Activated CD4-positive, alpha-beta memory T cell treated with anti-CD3 and anti-CD28 coated beads for 36 hours (primary cell): Measurements from ENCODE around the gene LHFPL2. TPM values are rescaled to one million over a fixed set of nuclear protein-coding genes. Genes with fewer than 3 reads are reported as not detected.
A peak's percentile ranks its signal among the peaks of the same experiment; 100 is the strongest.

Experiments
- CTCF ChIA-PET: fragments of 350-600 bp; sonication (Branson Sonifier 250); formaldehyde crosslinking; loops from one replicate; lab custom pipeline; 2021; ENCODE audit warnings: antibody characterized with exemption, inconsistent platforms; lab: Charles Lee
- POLR2A ChIA-PET: fragments of 350-600 bp; sonication (Branson Sonifier 250); formaldehyde crosslinking; loops from one replicate; lab custom pipeline; 2021; ENCODE audit warnings: antibody characterized with exemption; lab: Charles Lee
- DNase-seq: peaks from one replicate; pipeline ENCODE4 v3.0.0-alpha.2; 2020
- H3K27ac Mint-ChIP-seq: one replicate; pipeline ENCODE4 v1.8.0; 2021; ENCODE audit warnings: mixed read lengths
- H3K27me3 Mint-ChIP-seq: one replicate; pipeline ENCODE4 v1.8.0; 2021; ENCODE audit warnings: mixed read lengths
- H3K36me3 Mint-ChIP-seq: one replicate; pipeline ENCODE4 v1.8.0; 2021; ENCODE audit warnings: mixed read lengths
- H3K4me1 Mint-ChIP-seq: one replicate; pipeline ENCODE4 v1.8.0; 2021; ENCODE audit warnings: low read depth, mixed read lengths
- H3K4me3 Mint-ChIP-seq: one replicate; pipeline ENCODE4 v1.8.0; 2021; ENCODE audit warnings: mild to moderate bottlenecking, mixed read lengths
- H3K9me3 Mint-ChIP-seq: one replicate; pipeline ENCODE4 v1.8.0; 2021; ENCODE audit warnings: mixed read lengths
- intact Hi-C: fragments of 100-400 bp; cut with micrococcal nuclease; formaldehyde crosslinking; loops from one replicate; pipeline ENCODE4 v1.15.1; 2023
- total RNA-seq, 2 experiments: library from RNA; stranded (reverse); gene quantifications; one replicate each; pipeline ENCODE4 v1.2.3, GENCODE V29; 2021

Gene LHFPL2
- total RNA-seq, 2 experiments from 2014 or later = 0.05 to 0.19 TPM

DNA sequence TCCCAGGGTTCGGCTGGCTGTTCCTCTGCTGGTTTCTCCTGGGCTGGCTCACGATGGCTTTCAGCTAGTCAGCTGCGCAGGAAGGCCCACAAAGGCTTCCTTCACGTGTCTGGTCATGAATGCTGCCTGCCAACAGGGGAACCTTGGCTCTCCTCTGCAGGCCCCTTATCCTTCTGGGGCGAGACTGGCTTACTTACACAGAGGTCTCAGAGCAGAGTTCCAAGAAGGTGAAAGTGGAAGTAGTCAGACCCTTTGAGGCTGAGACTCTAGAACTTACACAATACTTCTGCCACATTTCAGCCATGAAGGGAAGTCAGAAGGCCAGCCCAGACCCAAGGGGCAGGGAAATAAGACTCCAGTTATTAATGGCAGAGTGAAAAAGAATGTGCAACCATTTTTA is 99.5 kb downstream of the LHFPL2 start:
- POLR2A ChIA-PET = no interaction called here
- H3K27ac Mint-ChIP-seq = no peak overlapping the region
- H3K27me3 Mint-ChIP-seq = peaks cover 6% of the 10 kb centered on the region
- intact Hi-C loops = no loop called here
- H3K9me3 Mint-ChIP-seq = no peaks in the 10 kb centered on the region
- no peaks in the 10 kb centered on the region for H3K36me3 Mint-ChIP-seq
- no peak overlapping the region for H3K4me3 Mint-ChIP-seq
- H3K4me1 Mint-ChIP-seq = peaks cover 4% of the 10 kb centered on the region
- DNase-seq = no peak
- CTCF ChIA-PET = no interaction called here

DNA sequence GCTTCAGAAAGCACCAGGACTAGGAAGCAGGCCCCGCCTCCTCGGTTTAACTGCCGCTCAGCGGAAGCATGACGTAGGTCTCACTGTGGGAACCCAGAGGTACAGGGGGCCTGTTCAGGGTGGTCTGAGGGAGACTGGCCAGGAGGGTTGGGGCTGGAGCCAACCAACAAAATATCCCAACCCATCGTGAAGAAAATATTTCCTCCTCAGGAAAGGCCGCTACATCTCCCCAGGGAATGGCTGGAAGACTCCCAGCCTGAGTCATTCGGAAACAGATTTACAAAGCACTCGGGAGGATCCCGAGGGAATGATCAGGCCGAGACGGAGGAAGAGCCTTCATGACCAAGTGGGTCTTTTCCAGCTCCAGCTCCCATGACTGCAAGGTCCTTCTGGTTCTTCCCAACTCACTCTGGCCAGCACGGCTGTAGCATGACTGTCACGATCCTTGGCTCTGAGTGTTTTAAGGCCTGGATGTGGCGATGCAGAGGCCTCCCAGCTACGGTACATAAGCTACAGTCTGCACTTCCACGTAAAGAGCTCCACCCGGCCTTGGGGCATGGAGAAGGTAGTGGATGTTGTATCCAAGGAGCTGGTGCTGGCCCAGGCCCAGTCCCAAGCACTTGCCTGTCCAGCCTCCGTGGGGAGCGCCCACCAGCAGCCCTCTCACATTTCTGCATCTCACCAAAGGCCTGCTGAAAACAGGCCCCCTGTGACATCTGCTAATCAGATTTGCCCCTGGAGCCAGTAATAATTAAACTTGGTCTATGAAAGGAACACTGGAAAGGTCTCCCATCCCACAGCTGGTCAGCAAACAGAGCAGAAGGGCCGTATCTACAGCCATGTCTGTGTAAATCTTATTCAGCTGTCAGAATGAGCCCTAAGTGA is 100.6 kb downstream of the LHFPL2 start:
- ChIA-PET POLR2A (no interaction called here), CTCF (no interaction called here)
- Mint-ChIP-seq H3K36me3 (no peaks in the 10 kb centered on the region), H3K4me1 (peaks cover under 1% of the 10 kb centered on the region), H3K9me3 (no peaks in the 10 kb centered on the region), H3K27me3 (peaks cover 3% of the 10 kb centered on the region), H3K4me3 (no peak overlapping the region), H3K27ac (no peak overlapping the region)
- intact Hi-C loops = no loop called here
- DNase-seq = no peak

DNA sequence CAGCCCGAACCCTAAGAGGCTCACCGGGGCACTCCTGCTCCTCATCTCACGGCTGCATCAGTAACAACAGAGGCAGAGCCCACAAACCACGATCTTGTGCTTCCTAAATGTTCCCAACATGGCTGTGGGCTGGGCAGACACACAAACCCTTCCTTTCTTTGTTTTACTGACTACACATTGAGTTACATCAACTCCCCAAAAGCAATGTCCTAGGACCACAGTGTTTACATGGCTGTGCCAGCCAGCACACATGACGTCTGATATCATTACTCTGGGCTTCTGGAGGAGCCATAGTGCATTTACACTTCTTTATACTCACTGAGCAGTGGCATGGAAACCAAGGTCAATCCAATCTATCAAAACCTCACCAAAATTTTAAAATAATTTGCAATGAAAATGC is 101.4 kb downstream of the LHFPL2 start:
- ChIA-PET POLR2A (no interaction called here), CTCF (no interaction called here)
- no peak for DNase-seq
- intact Hi-C loops = no loop called here
- Mint-ChIP-seq H3K27ac (no peak overlapping the region), H3K4me3 (no peak overlapping the region), H3K27me3 (peaks cover 2% of the 10 kb centered on the region), H3K36me3 (no peaks in the 10 kb centered on the region), H3K4me1 (no peaks in the 10 kb centered on the region), H3K9me3 (no peaks in the 10 kb centered on the region)

DNA sequence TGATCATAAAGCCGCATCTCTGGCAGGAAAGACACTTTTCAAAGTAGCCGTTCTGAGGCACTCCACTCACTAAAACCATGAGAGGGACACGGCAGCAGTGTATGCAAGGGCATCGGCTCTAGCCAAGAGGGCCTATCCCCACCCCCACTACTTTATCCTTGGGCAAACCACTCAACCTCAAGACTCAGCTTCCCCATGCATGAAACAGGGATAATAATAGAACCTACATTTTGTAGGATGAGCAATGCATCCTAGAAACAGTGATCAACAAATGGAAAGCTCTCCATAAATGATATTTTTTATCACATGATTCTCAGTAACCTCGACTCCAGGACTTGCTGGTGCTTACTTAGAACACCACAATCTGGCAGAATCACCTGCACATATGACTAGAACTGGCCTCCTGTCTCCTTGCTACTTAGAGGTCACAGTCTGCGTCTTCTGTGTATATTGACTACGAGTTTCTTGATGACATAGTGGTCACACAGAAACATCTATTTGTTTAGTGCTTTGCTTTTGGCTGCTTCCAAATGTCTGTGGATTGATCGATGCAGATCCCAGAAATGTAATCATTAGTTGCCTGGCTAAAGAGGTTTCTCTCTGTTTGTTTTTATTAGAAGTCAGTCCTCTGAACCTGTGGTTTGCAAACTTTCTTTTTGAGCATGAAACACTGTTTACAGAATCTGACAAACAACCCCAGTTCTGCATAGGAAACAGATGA is 102.1 kb downstream of the LHFPL2 start:
- POLR2A ChIA-PET = no interaction called here
- Mint-ChIP-seq H3K4me3 (no peak overlapping the region), H3K27ac (no peak overlapping the region), H3K9me3 (no peaks in the 10 kb centered on the region), H3K36me3 (no peaks in the 10 kb centered on the region), H3K27me3 (peaks cover 2% of the 10 kb centered on the region), H3K4me1 (no peaks in the 10 kb centered on the region)
- CTCF ChIA-PET = no interaction called here
- no peak for DNase-seq
- intact Hi-C loops = no loop called here

DNA sequence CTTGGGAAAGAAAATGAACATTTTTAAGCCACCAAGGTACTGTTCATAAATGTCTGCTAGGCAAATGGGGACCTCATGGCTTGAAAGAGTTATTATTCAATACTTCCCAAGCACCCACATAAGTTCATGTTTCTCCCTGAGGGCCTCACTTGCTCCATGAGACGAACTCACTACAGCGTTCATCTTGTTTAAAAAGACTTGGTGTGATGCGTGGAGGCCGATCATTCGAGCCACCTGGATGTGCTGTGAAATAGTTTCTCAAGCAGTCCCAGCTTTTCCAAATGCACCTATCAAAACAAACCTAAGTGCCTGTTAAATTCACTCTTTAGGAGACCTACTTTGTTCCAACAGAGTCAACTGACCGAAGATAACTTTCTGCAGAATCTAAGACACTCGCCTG is 103.2 kb downstream of the LHFPL2 start:
- CTCF ChIA-PET = no interaction called here
- Mint-ChIP-seq H3K4me1 (no peaks in the 10 kb centered on the region), H3K36me3 (no peaks in the 10 kb centered on the region), H3K27me3 (peaks cover 2% of the 10 kb centered on the region), H3K4me3 (no peak overlapping the region), H3K27ac (no peak overlapping the region), H3K9me3 (no peaks in the 10 kb centered on the region)
- no peak for DNase-seq
- POLR2A ChIA-PET = no interaction called here
- intact Hi-C loops = no loop called here

DNA sequence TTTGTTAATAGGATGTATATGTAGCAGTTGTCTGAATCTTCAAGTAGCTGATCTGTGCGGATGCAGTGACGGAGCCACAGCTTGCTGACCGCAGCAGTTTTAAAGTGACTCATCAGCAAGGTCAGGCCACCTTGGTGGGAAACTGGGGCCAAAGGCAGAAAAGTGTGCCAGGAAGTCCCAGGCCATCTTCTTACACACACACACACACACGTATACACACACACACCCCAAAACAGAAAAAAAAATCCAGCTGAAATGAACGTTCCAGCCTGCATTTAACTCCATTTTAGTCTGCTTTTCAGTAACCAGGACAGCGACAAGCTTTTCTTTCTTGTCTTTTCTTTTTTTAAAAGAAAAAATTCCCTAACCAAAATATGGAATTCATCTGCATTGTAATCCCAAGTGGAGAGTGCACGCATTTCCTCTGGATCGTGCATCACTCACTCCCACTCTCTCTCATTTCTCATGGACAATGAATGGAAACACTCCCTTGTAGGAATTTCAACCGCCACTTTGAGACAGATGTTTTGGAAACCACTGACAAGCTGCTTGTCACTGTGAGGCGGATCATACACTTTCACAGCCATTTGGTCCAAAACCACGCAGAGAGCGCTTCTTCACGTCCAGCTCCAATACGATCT is 103.9 kb downstream of the LHFPL2 start:
- CTCF ChIA-PET = no interaction called here
- no peaks in the 10 kb centered on the region for H3K36me3 Mint-ChIP-seq
- peaks cover 2% of the 10 kb centered on the region for H3K27me3 Mint-ChIP-seq

DNA sequence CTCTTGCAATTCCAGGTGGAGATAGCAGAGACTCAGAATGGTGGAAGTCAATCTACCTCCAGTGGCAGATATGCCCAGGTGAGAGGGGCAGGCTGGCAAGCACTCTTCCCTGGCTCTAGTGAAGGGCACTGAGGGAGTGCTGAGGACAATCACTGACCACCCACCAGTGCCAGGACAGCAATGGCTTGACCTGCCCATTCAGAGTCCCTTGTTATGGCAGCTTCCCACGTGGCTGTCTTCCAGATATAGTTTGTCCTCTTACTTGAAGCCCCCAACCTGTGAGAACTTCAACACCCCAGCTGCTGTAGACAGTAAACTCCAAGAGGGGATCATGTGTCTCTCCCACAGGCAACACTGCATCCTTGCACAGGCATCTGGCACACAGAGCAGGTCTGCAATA is 104.7 kb downstream of the LHFPL2 start:
- DNase-seq = no peak
- Mint-ChIP-seq H3K4me1 (no peaks in the 10 kb centered on the region), H3K4me3 (no peak overlapping the region), H3K27me3 (peaks cover 2% of the 10 kb centered on the region), H3K27ac (no peak overlapping the region), H3K9me3 (no peaks in the 10 kb centered on the region), H3K36me3 (no peaks in the 10 kb centered on the region)
- CTCF ChIA-PET = no interaction called here
- intact Hi-C loops = no loop called here
- POLR2A ChIA-PET = no interaction called here

More for the DNA sequence above, 103.9 kb downstream of the LHFPL2 start:
- intact Hi-C loops = no loop called here
- Mint-ChIP-seq H3K4me1 (no peaks in the 10 kb centered on the region), H3K4me3 (no peak overlapping the region), H3K9me3 (no peaks in the 10 kb centered on the region), H3K27ac (no peak overlapping the region)
- peak; percentile 37 for DNase-seq
- POLR2A ChIA-PET = no interaction called here

DNA sequence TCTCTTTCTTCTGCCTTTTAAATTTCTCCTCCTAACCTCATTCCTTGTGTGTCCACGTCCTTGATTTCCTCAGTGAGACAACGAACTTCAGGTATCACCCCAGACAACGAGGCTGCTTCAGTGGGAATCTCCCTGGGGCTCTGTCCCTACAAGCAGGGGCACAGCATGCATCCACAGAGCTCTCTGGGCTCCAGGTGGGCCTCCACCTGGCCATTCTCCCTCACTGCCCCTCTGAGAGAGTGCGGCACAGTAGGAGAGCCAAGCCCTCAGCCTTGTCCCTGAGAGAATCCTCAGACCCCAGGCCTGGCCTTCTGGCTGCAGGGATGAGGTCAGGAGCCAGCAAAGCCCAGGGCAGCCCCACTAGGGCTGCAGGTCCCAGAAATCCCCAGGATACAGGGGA is 105.3 kb downstream of the LHFPL2 start:
- intact Hi-C loops = no loop called here
- POLR2A ChIA-PET = no interaction called here
- no peaks in the 10 kb centered on the region for H3K36me3 Mint-ChIP-seq
- no peaks in the 10 kb centered on the region for H3K4me1 Mint-ChIP-seq
- no peak overlapping the region for H3K4me3 Mint-ChIP-seq
- no peak for DNase-seq
- CTCF ChIA-PET = no interaction called here
- no peak overlapping the region for H3K27ac Mint-ChIP-seq
- H3K9me3 Mint-ChIP-seq = no peaks in the 10 kb centered on the region
- H3K27me3 Mint-ChIP-seq = peaks cover 2% of the 10 kb centered on the region

DNA sequence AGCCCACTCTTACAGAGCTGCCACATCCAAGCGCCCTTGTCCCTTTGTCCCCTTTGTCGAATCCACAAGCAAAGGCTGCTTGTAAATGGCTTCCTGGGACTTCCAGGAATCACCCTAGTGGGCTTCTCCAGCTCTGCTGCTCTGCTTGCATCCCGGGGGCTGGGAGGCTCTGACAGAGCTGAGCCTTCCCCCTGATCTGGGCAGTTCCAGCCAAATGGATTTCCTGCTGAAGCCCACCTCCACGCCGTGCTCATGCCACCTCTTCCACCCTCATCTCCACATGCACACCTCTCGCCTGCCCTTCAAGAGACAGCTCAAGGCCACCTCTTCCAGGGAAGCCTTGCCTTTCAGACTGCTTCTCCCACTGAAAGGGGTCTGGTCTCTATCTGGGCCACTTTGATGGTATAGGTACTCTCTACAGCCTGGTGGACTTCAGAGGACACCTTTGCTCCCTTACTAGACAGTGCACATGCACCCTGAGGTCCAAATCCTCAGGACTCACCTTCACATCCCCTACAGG is 106.2 kb downstream of the LHFPL2 start:
- POLR2A ChIA-PET = no interaction called here
- CTCF ChIA-PET = no interaction called here
- H3K27me3 Mint-ChIP-seq = peaks cover 2% of the 10 kb centered on the region
- intact Hi-C loops = no loop called here
- H3K27ac Mint-ChIP-seq = no peak overlapping the region
- no peaks in the 10 kb centered on the region for H3K36me3 Mint-ChIP-seq
- H3K9me3 Mint-ChIP-seq = no peaks in the 10 kb centered on the region
- no peak for DNase-seq
- no peaks in the 10 kb centered on the region for H3K4me1 Mint-ChIP-seq
- no peak overlapping the region for H3K4me3 Mint-ChIP-seq

DNA sequence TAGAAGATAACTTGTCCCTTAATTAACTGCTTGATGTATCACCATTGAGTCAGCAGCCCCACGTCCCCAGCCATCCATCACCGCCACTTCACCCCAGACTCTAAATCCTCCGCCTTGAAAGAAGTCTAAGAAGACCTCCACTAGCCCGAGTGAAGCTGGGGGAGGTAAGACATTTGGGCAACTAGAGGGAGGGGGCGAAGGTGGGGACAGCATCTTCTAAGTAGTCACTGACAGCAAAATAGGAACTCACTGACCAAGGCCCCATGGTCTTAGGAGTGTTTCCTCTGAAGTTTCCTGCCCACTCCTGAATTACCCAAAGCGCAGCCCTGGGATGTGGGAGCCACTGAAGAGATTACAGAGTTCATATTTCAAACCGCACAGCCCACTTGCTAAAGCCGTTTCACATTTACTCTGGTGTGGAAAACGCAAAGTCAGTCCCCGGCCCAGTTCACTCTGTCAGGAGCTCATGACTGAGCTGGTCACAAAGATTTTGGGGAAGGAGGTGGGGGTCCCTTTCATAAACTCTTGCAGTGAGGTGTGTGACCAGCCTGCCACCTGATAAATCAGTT is 107.4 kb downstream of the LHFPL2 start:
- intact Hi-C loops = no loop called here
- Mint-ChIP-seq H3K4me1 (no peaks in the 10 kb centered on the region), H3K27ac (no peak overlapping the region), H3K4me3 (no peak overlapping the region), H3K27me3 (peaks cover 2% of the 10 kb centered on the region), H3K9me3 (no peaks in the 10 kb centered on the region), H3K36me3 (no peaks in the 10 kb centered on the region)
- POLR2A ChIA-PET = no interaction called here
- no peak for DNase-seq
- CTCF ChIA-PET = no interaction called here

DNA sequence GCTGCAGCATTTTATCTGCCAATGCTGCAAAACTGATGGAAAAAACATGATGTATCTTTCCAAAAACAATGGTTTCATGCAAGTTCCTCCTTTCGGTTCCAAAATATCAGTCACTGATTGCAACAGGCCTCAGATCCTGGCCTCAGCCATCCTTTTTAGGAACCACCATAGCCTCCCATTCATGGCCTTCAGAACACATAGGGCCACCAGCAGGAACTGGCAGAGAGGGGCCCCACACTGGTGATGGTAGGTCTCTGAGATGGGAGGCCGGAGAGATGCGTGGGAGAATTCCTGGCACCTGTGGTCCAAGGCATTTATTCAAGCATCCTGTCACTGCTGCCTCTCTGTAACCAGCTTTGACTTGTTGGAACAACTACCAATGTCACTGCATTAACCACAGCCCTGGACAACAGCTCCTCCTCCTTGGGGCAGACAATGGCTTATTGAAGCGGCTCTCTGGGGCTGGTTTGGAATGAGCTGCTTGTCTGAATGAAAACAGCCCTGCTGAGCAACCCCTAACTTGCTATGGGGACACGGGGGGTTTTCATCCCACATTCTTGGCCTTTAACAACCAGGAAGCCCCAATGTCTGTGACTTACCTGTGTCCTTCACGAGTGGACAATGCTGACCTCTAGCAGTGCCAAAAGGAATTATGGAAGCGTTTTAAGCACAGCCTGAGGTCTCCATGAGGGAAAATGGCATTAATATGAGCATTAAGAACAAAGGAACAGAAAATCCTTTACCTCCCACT is 108.1 kb downstream of the LHFPL2 start:
- Mint-ChIP-seq H3K36me3 (no peaks in the 10 kb centered on the region), H3K4me3 (no peak overlapping the region), H3K27me3 (peaks cover 2% of the 10 kb centered on the region), H3K9me3 (no peaks in the 10 kb centered on the region), H3K4me1 (no peaks in the 10 kb centered on the region), H3K27ac (no peak overlapping the region)
- ChIA-PET POLR2A (no interaction called here), CTCF (no interaction called here)
- no peak for DNase-seq
- intact Hi-C loops = no loop called here
